ENCODE measurements around the gene RAPGEF1.

The RAPGEF1 gene

GRCh38 chr9:131701436-131701781, 38.5 kb downstream of the RAPGEF1 start:
- no peak for DNase-seq
- no peak overlapping the region for H2AFZ ChIP-seq (ENCODE audit: low read length)
- TF ChIP-seq CTCF (IDR thresholded peaks at IDR 0.05; ENCODE audit: low read length) (no peak), EZH2 (optimal IDR thresholded peaks at IDR 0.05; ENCODE audit: low read depth, low read length) (no peak), EZH2phosphoT487 (IDR thresholded peaks at IDR 0.05; ENCODE audit: low read length) (no peak)
- no peaks in the 10 kb centered on the region for H3K9me3 ChIP-seq (replicated peaks; ENCODE audit: insufficient read depth, low read length)
- H3K4me3 ChIP-seq (ENCODE audit: low read length) = no peak overlapping the region
- H3K4me1 ChIP-seq (ENCODE audit: low read length) = no peaks in the 10 kb centered on the region
- H3K9me2 ChIP-seq (replicated peaks; ENCODE audit: insufficient read depth, low read length) = no peaks in the 10 kb centered on the region
- no peaks in the 10 kb centered on the region for H3K36me3 ChIP-seq (replicated peaks; ENCODE audit: insufficient read depth, low read length)
- no peaks in the 10 kb centered on the region for H3F3A ChIP-seq (ENCODE audit: insufficient read depth, low read length)
- no peak overlapping the region for H3K4me2 ChIP-seq (ENCODE audit: low read depth, low read length)
- H3K79me2 ChIP-seq (ENCODE audit: low read length) = peaks cover 99% of the 10 kb centered on the region
- no peaks in the 10 kb centered on the region for H3K27me3 ChIP-seq (replicated peaks; ENCODE audit: insufficient read depth, low read length)
- H3K9ac ChIP-seq (ENCODE audit: low read length) = no peak overlapping the region
- no peak overlapping the region for H3K27ac ChIP-seq (ENCODE audit: low read length)
- H4K20me1 ChIP-seq (ENCODE audit: insufficient read depth, low read length) = no peaks in the 10 kb centered on the region

GRCh38 chr9:131700765-131701435, 39.0 kb downstream of the RAPGEF1 start:
- no peak overlapping the region for H2AFZ ChIP-seq (ENCODE audit: low read length)
- no peaks in the 10 kb centered on the region for H3K36me3 ChIP-seq (replicated peaks; ENCODE audit: insufficient read depth, low read length)
- no peak overlapping the region for H3K9ac ChIP-seq (ENCODE audit: low read length)
- H3F3A ChIP-seq (ENCODE audit: insufficient read depth, low read length) = no peaks in the 10 kb centered on the region
- H3K9me3 ChIP-seq (replicated peaks; ENCODE audit: insufficient read depth, low read length) = no peaks in the 10 kb centered on the region
- H3K27ac ChIP-seq (ENCODE audit: low read length) = no peak overlapping the region
- H3K4me2 ChIP-seq (ENCODE audit: low read depth, low read length) = no peak overlapping the region
- no peaks in the 10 kb centered on the region for H4K20me1 ChIP-seq (ENCODE audit: insufficient read depth, low read length)
- H3K4me1 ChIP-seq (ENCODE audit: low read length) = no peaks in the 10 kb centered on the region
- H3K79me2 ChIP-seq (ENCODE audit: low read length) = peaks cover 99% of the 10 kb centered on the region
- H3K9me2 ChIP-seq (replicated peaks; ENCODE audit: insufficient read depth, low read length) = no peaks in the 10 kb centered on the region
- DNase-seq = no peak
- no peaks in the 10 kb centered on the region for H3K27me3 ChIP-seq (replicated peaks; ENCODE audit: insufficient read depth, low read length)
- TF ChIP-seq EZH2 (optimal IDR thresholded peaks at IDR 0.05; ENCODE audit: low read depth, low read length) (no peak), CTCF (IDR thresholded peaks at IDR 0.05; ENCODE audit: low read length) (no peak), EZH2phosphoT487 (IDR thresholded peaks at IDR 0.05; ENCODE audit: low read length) (no peak)
- no peak overlapping the region for H3K4me3 ChIP-seq (ENCODE audit: low read length)

- H3K9me3 ChIP-seq (replicated peaks; ENCODE audit: insufficient read depth, low read length) = no peaks in the 10 kb centered on the region
- H3F3A ChIP-seq (ENCODE audit: insufficient read depth, low read length) = no peaks in the 10 kb centered on the region
- H3K27me3 ChIP-seq (replicated peaks; ENCODE audit: insufficient read depth, low read length) = no peaks in the 10 kb centered on the region
- no peaks in the 10 kb centered on the region for H3K9me2 ChIP-seq (replicated peaks; ENCODE audit: insufficient read depth, low read length)
- no peak overlapping the region for H3K4me2 ChIP-seq (ENCODE audit: low read depth, low read length)
- no peak for DNase-seq
- H2AFZ ChIP-seq (ENCODE audit: low read length) = no peak overlapping the region
- no peak overlapping the region for H3K9ac ChIP-seq (ENCODE audit: low read length)
- H3K79me2 ChIP-seq (ENCODE audit: low read length) = peaks cover 99% of the 10 kb centered on the region
- no peak for TF ChIP-seq EZH2phosphoT487 (IDR thresholded peaks at IDR 0.05; ENCODE audit: low read length)
- no peak for TF ChIP-seq CTCF (IDR thresholded peaks at IDR 0.05; ENCODE audit: low read length)
- no peaks in the 10 kb centered on the region for H4K20me1 ChIP-seq (ENCODE audit: insufficient read depth, low read length)
- H3K36me3 ChIP-seq (replicated peaks; ENCODE audit: insufficient read depth, low read length) = no peaks in the 10 kb centered on the region
- H3K27ac ChIP-seq (ENCODE audit: low read length) = no peak overlapping the region
- no peaks in the 10 kb centered on the region for H3K4me1 ChIP-seq (ENCODE audit: low read length)
- H3K4me3 ChIP-seq (ENCODE audit: low read length) = no peak overlapping the region
These were observed 39.8 kb downstream of the RAPGEF1 start for GRCh38 chr9:131700076-131700475.
